GM18951 (cell line): ENCODE results near the gene GGT5.

Experiments used
- POLR2A ChIP-seq: IDR thresholded peaks from 4 replicates; pipeline ENCODE4 v1.6.1; 2011; ENCODE audit warnings: mild to moderate bottlenecking; ENCODE audit not compliant: insufficient read length, insufficient read depth; ENCODE audit errors: extremely low read depth
- in situ Hi-C: fragments of 300-500 bp; cut with MboI; formaldehyde crosslinking; loops from one replicate; pipeline ENCODE4 v1.12.0; 2022; ENCODE audit warnings: low sequenced_read_pairs, mixed read lengths, inconsistent platforms; ENCODE audit not compliant: unreplicated experiment

Gene GGT5

DNA sequence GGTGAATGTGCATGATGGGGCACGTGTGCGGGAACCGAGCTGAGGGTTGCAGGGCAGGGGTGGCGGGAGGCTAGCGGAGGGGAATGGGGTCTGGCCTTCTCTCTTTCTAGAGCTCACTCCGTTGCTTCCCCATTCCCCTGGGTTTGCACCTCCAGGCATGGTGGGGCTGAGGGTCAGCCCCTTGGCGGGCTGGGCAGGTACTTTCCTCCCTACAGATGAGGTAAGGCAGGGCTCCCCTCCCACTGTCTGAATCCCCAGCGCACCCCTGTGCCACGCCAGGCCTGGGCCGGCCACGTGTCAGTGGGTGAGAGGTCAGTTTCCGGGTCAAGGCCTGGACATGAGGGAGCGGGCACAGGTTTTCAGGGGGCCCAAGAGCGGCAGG lies 54.7 kb downstream of the GGT5 start:
- TF ChIP-seq POLR2A = no peak
- in situ Hi-C loops = loop anchor here (25.0 kb wide), 1 partner anchor 203 kb away; the partner anchor contains the start of gene GSTT2

DNA sequence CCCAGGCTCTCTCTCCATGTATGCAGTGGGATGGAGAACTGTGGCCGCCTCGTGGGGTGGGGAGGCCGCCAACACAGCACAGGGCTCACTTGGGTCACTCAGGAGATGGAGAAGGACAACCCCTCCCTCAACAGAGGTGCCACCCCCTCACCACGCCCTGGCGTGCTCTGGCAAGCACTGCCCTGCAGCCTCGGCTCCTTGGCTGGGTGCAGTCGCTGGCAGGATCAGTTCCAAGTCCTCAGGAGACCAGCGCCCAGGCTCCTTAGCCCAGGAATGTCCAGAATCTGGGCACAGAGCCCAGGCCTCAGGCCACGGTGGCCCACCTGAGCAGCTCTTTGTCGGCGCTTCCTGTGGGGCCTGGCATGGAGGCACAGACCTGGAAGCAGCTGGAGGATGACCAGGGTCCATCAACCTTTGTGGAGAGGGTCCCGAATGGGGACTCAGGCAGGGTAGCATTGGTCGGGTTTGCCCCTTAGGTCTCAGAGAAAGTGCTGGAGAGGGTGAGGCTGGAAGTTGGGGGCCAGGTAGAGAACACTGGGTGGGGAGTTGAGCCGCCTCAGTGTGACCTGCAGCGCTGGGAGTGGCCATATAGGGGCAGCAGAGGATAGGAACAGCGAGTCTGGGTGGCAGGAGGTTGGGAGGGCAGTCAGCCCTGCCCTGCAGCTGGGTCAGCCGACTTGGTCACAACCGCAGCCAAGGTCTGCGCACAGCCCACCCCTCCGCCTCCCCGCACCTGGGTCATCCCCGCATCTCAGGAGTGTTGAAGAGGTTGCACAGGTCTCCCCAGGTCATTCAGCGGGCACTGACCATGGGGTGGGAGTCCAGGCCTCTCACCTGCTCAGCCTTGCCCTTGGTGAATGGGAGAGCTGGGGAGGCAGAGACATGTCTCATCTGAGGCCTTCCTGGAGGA lies 55.4 kb downstream of the GGT5 start:
- TF ChIP-seq POLR2A = no peak
- in situ Hi-C loops = loop anchor here (25.0 kb wide), 1 partner anchor 202 kb away; the partner anchor contains the start of gene GSTT2

DNA sequence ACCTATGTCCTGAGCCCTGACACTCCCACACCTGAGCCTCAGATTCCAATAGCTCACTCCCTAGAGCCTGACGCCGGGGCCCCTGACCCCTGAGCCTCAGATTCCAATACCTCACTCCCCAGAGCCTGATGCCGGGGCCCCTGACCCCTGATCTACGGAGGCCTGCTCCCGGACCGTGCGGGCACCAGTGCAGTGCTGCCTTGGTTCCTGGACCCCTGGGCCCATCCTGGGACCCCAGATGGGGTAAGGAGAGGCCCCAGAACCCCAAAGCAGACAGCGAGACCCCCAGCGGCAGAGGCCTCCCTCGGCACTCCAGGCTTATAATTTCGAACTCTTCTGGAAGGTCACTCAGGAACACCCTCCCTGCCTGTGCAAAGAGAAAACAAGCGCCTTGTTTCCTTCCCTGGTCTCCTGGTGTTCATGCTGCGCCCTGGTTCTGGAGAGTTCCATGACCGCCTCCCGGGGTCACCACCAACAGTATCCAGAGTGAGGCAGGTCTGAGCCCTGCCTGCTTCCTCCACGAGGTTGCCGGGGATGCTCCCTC lies 56.1 kb downstream of the GGT5 start:
- TF ChIP-seq POLR2A = no peak
- in situ Hi-C loops = loop anchor here (25.0 kb wide), 1 partner anchor 201 kb away; the partner anchor contains the start of gene GSTT2

DNA sequence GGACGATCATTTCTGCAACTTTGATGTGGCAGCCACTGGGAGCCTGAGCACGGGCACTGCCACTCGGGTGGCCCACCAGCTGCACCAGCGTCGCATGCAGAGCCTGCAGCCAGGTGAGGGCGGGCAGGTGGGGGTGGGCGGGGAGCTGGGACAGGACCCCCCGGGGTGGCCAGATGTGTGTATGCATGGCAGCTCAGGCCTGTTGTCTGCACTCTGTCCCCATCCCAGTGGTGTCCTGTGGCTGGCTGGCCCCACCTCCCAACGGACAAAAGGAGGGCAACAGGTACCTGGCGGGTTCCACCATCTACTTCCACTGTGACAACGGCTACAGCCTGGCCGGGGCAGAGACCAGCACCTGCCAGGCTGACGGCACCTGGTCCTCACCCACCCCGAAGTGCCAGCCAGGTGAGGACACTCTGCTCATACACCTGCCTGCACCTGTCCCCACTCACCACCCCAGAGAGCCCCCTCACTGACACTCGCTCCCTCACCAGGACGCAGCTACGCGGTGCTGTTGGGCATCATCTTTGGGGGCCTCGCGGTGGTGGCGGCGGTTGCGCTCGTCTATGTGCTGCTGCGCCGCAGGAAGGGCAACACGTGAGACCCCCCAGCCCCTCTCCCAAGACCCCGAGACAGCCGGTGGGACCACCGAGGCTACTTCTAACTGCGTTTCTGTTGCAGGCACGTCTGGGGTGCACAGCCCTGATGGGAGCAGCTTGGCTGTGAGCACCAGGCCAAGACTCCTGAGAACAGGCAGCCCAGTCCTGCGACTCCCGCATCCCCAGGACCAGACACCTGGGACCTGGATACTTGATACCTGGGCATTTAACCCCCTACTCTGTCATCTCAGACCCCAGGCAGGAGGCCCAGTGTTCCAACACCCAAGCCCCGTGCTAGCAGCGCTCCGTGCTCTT lies 56.9 kb downstream of the GGT5 start:
- TF ChIP-seq POLR2A = no peak
- in situ Hi-C loops = loop anchor here (25.0 kb wide), 1 partner anchor 201 kb away; the partner anchor contains the start of gene GSTT2

DNA sequence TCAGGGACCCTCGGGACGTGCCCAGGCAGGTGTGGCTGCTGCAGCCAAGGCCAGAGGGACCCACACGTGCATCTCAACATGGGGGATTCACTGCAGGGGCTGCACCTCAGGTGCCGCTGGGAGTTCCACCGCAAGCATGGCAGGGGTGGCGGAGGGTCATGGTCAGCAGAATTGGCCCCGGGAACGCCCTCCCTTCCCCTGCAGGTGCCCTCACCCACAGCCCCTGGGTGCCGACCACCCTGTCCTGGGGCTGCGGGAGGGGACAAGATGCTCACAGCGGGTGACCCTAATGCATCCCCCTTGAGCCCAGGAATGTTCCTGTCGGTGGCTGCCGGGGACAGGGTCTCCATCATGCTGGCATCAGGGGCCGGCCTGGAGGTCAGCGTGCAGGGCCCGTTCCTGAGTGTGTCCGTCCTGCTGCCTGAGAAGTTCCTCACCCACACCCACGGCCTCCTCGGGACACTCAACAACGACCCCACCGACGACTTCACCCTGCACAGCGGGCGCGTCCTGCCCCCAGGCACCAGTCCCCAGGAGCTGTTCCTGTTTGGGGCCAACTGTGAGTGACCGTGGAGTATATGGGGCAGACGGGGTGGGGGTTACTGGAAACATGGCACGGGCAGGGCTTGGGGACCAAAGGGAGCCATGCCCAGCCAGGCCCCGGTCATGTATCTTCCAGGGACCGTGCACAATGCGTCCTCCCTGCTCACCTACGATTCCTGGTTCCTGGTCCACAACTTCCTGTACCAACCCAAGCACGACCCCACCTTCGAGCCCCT lies 57.8 kb downstream of the GGT5 start:
- TF ChIP-seq POLR2A = no peak
- in situ Hi-C loops = loop anchor here (25.0 kb wide), 1 partner anchor 200 kb away; the partner anchor contains the start of gene GSTT2

DNA sequence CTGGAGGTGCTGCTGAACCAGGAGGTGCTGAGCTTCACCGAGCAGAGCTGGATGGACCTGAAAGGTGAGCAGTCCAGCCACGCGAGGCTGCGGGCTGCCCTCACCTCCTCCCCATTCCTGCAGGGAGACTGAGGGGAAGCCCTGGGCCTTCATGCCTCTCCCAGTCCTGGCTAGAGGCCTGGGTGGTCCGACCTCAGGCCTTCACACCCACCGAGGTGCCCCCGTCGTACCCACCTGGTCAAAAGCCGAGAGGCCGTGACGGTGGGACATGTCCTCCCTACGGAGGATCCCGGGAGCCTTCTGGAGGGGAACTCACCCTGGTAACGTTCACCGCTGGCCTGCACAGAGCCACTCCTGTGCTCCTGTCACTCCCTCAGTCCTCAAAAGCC lies 58.5 kb downstream of the GGT5 start:
- no peak for TF ChIP-seq POLR2A
- in situ Hi-C loops = loop anchor here (25.0 kb wide), 1 partner anchor 199 kb away; the partner anchor contains the start of gene GSTT2

DNA sequence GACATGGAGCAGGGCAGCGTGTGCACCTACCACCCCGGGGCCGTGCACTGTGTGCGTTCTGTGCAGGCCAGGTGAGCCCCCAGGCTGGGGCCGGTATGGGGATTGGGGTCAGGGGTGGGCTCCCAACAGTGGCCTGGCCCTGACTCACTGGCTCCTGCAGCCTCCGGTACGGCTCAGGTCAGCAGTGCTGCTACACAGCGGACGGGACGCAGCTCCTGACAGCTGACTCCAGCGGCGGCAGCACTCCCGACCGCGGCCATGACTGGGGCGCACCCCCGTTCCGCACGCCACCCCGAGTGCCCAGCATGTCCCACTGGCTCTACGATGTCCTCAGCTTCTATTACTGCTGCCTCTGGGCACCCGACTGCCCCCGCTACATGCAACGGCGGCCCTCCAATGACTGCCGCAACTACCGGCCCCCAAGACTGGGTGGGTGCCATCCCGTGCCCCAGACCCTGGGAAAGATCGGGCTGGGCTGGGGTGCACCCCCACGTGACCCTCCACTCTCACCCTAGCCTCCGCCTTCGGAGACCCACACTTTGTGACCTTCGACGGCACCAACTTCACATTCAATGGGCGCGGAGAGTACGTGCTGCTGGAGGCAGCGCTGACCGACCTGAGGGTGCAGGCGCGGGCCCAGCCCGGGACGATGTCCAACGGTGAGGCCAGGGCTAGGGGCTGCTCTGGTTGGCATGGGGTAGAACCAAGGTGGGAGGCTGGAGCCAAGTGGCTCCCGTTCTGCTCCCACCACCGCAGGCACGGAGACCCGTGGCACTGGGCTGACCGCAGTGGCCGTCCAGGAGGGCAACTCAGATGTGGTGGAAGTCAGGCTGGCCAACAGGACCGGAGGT lies 59.2 kb downstream of the GGT5 start:
- in situ Hi-C loops = loop anchor here (25.0 kb wide), 1 partner anchor 198 kb away; the partner anchor contains the start of gene GSTT2
- TF ChIP-seq POLR2A = no peak

DNA sequence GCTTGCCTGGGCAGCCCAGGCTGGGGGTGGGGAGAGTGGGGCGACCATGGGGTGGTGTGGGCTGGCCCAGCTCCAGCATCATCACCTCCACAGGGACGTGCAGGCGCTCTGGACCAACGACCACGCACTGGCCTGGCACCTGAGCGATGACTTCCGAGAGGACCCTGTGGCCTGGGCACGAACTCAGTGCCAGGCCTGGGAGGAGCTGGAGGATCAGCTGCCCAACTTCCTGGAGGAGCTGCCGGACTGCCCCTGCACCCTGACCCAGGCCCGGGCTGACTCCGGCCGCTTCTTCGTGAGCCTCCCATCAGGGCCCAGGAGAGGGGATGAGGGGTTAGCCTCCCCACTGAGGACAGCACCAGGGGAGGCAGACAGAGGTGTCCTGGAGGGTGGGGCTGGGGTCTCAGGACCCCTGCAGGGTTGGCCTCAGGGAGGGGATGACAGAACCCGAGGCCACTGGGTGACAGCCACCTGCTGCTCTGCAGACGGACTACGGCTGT lies 59.8 kb downstream of the GGT5 start:
- in situ Hi-C loops = loop anchor here (25.0 kb wide), 1 partner anchor 198 kb away; the partner anchor contains the start of gene GSTT2

DNA sequence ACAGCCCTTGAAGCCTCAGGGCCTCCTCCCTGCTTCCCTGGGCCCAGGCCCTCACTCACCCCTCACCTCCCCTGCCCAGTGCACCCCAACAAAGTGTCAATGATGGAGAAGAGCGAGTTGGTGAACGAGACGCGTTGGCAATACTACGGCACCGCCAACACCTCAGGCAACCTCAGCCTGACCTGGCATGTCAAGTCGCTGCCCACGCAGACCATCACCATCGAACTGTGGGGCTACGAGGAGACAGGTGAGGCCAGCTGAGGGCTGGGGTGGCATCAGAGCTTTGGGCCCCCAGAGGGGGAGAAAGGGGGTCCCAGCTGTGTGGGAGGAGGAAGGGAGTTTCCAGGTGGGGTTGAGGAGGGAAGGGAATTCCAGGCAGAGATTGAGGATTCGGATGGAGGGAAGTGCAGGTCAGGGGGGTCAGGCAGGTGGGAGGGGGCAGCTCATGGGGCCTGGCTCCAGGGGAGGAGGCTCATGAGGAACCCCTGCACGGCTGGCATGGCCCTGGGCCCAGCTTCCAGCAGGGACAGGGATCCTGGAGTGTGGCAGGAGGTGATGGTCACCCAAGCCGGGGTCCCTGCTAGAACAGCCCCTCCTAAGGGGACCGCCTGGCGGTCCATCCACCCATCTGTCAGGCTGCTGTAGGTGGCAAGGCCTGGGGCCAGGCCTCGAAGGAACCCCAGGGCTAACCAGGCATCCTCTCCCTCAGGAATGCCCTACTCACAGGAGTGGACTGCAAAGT lies 60.7 kb downstream of the GGT5 start:
- no peak for TF ChIP-seq POLR2A
- in situ Hi-C loops = loop anchor here (25.0 kb wide), 1 partner anchor 197 kb away; the partner anchor contains the start of gene GSTT2

More for the DNA sequence above, 59.8 kb downstream of the GGT5 start:
- no peak for TF ChIP-seq POLR2A

DNA sequence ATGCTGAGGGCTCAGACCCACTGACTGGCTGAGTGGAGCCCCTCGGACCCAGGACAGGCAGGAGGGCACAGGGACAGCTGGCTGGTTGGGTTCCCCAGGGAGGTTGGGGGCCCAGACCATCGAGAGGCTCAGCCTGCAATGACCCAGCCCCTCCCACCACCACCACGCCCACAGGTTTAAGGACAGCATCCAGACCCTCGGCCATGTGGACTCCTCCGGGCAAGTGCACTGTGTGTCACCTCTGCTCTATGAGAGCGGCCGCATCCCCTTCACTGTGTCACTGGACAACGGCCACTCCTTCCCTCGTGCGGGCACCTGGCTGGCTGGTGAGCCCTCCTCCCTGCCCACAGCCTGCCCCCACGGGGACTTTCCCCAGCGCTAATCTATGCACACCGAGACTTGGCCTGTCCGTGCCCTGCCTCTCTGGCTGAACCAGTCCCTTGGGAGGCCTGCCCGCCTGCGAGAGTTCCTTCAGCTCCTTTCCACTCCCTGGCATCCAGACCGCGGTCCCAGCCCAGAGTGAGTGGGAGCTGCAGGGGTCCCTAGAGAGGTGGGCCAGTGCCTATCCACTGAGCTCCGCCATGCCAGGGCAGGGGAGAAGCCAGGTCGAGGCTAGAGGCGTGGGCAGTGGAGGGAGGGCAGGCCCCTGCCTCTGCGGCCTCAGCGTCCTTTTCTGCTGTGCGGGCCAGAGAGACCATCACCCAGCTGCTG lies 61.4 kb downstream of the GGT5 start:
- in situ Hi-C loops = loop anchor here (25.0 kb wide), 1 partner anchor 196 kb away; the partner anchor contains the start of gene GSTT2
- TF ChIP-seq POLR2A = no peak

DNA sequence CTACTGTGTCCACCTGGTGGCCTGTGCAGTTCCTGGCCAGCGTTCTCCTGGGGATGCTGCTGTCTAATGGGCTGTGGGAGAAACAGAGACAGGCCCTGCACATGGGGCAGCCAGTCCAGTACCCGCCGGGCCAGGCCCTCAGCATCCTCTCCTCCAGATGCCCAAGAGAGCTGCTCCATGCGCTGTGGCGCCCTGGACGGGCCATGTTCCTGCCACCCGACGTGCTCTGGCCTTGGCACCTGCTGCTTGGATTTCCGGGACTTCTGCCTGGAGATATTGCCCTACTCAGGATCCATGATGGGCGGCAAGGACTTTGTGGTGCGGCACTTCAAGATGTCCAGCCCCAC lies 62.0 kb downstream of the GGT5 start:
- in situ Hi-C loops = loop anchor here (25.0 kb wide), 1 partner anchor 196 kb away; the partner anchor contains the start of gene GSTT2
